Activated CD4-positive, alpha-beta T cell treated with anti-CD3 and anti-CD28 coated beads, Interleukin-2, amount 50 U/mL, for 16 hours (primary cell): ENCODE data around the gene ITGA5.

ENCODE experiments used
- DNase-seq: peaks from one replicate; pipeline ENCODE4 v3.0.0-alpha.2; 2020

ITGA5 gene

DNA sequence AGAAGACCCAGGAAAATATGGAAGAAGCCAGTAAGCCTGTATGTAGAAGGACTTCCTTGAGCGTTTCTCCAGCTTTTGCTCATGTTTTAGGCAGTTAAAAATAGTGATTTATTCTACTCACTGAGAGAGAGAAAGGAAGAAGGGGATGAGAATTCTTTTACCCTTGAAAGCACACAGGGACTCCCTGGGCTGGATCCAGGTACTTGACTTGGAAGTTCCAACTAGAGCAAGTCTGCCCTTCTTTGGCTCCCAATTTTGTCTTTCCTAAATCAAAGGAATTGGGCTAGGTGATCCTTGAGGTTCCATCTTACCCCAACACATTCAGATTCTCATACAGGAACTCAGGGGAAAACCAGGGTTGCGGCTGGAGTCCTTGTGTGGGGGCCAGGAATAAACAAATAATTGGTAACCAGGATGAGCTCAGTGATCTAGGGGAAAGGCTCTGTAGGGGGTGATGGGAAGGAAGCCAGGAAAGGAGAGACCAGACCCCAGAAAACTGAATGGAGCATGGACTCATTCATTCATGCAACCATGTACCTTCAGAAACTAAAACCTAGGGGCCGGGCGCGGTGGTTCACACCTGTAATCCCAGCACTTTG lies 11.5 kb upstream of the ITGA5 start:
- DNase-seq: no peak

DNA sequence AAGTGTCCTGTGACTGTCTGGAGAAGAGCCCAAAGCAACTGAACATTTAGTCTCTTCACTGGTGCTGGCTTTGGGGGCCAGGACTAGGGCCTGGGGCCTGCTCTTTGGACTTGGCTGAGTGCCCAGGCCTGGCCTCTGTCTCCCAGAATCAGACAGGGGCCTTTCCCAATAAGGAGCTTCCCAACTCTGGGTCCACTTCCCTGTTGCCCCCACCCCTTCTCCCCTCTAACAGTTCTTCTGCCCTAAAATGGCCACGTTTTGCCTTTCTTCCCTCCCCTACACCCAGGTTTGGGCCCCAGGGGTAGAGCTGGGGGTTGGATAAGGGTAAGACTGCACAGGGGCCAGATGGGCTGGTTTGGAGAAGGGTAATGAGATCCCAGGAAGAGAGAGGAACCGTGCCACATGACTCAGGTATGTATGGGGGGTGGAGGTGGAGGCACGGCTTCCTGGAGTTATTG lies 10.0 kb upstream of the ITGA5 start:
- no peak for DNase-seq

DNA sequence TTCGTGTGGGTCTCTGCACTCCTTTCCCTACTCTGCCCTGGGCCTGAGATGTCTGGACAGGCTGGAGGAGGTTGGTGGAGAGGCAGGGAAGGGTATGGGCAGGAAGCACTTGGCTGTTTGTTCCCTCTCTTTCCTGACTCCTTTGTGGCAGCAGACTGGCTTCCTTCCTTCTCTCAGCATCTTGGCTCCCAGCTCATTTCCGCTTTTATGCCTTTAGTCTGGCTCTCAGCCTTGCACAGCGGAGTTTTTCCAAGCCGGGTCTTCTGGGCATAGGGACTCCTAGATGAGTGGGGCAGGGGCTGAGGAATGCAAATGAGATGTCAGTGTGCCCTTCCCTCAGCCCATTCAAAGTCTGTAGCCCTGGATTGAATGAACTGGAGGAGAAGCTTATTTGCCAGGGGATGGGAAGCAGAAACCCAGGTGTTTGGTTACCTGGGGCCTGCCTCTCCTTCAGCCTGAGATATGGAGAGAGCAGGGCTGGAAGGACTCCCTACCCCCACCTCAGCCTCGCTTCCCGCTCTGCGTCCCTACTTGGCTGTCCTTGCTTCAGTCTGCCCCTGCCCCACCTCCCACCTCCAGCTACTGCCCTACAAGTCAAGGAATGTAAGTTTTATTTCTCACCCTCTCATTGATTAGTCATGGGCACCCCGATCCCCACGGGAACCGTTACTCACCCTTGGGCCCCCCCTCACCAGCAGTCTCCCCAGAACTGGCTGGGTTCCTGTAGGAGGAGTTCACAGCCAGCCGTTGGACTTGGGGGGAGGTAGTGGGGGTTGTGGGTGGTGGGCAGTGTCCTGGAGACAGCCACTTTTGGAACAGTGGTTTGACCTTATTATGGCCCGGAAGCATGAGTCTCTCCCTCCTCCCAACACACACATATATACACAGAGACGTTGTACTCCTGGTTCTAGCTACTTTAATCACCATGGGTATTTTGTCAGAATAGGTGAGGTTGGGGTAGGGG lies 9.3 kb upstream of the ITGA5 start:
- no peak for DNase-seq

DNA sequence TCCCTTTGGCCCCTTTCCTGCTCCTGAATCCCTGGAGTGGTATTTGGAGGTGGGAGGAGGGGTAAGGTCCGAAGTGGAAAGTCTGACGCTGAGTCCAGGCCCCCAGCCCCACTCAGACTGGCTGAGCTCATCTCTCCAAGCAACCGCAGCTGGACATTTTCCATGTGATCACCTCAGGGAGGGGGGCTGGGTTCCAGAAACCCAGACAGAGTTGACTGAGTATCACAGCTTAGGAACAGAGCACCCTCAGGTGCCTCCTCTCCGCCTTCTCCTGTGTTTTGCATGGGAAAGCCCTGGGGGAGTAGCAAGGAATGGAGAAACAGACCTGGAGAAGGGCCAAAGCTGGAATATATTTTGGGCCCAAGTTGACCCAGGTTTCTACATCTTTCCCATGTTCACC lies 8.0 kb upstream of the ITGA5 start:
- no peak for DNase-seq

- no peak for DNase-seq
Measured at GRCh38 chr12:54426690-54427089, 7.6 kb upstream of the ITGA5 start.

GRCh38 chr12:54425702-54426101 lies 6.6 kb upstream of the ITGA5 start:
- no peak for DNase-seq

DNA sequence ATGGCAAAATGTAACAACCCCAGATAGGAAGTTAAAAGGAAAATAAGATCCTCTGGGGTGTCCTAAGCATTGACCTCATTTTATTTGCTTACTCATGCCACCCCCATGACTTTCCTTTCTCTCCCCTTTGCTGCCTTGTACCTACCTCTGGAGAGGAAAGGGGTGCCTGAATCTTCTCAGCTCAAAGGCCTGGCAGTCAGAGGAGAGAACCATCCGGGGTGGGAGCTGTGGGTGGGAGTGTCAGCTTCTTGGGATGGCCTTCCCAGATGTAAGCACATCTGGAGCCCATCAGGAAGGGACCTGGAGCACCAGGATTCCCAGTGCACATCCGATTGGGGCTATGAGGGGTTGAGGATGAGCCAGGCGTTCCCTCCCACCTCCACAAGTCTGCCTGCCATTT lies 5.2 kb upstream of the ITGA5 start:
- no peak for DNase-seq

DNA sequence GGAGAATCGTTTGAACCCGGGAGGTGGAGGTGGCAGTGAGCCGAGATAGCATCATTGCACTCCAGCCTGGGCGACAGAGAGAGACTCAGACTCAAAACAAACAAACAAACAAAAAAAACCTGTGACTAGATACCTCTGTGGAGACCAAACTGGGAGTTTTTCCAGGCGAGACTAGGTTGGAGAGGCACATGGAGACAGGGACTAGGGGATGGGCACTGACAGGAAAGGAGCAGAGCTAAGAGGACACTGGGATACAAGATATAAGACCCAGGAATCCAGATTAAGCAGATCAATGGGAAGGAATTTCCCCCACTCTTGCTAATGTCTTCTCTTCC lies 4.7 kb upstream of the ITGA5 start:
- DNase-seq: no peak

DNA sequence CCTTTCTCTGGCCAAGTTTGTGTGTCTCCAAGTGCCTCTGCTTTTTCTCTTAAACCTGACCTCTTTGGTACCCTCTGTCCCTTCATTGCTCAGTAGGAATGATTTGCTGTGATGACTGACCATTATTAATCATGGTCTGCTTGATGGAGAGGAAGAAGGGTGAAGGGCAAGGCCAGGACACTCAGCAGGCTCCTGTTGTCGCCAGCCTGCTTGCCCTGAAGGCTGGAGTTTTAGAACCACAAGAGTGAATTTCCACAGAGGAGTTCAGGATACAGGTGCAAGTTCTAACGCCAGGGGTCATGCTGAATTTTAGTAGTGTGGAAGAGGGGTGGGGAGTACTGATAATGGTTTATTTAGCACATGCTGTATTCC lies 2.8 kb upstream of the ITGA5 start:
- no peak for DNase-seq

- DNase-seq: no peak
Measured at GRCh38 chr12:54421175-54421878, 2.3 kb upstream of the ITGA5 start.

GRCh38 chr12:54420766-54421144 lies 1.7 kb upstream of the ITGA5 start:
- DNase-seq: no peak

DNA sequence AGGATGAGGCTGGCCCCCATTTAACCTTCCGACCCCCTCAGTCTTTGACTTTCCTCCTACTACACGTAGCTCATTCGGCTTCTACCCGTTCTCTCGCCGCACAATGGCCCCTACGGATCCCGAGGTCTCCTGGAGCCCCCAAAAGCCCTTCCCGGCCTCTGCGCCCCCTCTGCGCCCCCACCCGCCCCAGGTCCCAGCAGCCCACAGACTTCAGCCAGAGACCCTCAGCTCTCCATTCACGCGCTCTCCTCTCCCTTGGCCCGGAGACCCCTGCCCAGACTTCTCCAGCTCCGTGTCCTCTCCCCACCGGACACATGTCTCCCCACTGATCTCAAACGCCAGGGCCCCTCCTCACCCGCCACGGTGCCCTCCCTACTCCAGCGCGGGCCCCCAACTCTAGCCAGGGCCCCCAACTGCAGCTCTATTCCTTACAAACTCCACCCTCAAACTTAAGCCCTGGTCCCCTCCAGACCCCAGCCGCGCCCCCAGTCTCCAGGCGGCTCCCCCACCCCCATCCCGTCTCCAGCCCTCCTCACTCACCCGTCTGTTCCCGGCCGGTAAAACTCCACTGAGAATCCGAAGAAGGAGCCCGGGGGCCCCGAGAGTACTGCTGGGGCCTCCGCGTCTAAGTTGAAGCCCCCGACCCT lies 502 bp downstream of the ITGA5 start:
- no peak for DNase-seq

DNA sequence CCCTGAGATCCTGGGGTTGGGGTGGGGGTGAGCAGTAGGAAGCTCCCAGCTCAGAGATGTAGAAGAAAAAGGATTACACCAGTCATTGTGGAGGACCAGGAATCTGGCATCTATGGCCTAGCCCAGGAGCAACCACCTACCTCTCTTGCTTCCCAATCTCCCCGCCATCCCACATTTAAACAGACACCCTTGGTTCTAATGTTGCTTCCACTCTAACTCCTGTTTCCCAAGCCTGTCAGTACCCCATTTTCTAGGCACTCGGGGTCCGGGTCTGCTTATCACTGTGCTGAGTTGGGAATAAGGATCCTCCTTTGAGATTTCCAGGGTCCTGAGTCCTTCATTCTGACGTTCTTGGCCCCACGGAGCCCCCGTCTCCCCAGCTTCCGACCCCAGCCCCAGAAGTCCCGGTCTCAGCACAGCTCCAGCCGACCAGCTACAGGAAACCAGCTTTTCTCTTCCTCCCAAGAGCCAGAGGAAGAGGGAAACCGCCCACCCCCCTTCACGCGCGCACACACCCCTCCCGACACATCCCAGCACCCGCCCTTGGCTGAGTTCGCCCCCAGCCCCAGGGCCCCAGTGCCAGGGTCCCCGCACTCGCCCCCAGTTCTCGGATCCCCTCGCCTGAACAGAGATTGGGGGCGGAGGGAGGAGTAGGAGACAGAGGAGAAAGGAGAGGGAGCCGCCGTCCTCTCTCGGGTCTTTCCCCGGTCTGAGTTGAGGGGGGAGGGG lies 1.2 kb downstream of the ITGA5 start:
- no peak for DNase-seq

GRCh38 chr12:54416687-54417603 lies 2.1 kb downstream of the ITGA5 start:
- no peak for DNase-seq

- no peak for DNase-seq
Measured at GRCh38 chr12:54415221-54415929, 3.7 kb downstream of the ITGA5 start.

- DNase-seq: peak; percentile 80
Measured at GRCh38 chr12:54413284-54414190, 5.5 kb downstream of the ITGA5 start.

DNA sequence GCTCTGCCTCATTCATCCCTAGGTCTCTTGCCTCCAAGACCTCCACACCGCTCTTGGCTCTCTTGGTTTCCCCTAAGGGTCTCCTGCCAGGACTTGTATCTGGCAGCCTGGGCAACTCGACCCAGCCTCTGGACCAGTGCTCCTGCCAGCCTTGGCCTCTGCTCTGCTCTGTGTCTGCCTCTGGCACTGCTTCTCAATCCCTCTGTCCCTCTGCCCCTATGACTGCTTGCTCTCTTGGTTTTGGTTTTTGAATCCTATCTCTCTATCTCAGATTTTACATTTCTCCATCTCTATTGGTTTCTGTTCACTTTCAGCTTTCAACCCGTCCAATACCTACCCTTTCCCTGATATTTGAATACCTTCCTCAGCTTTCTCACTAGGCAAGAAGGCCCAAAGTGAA lies 6.3 kb downstream of the ITGA5 start:
- DNase-seq: no peak

DNA sequence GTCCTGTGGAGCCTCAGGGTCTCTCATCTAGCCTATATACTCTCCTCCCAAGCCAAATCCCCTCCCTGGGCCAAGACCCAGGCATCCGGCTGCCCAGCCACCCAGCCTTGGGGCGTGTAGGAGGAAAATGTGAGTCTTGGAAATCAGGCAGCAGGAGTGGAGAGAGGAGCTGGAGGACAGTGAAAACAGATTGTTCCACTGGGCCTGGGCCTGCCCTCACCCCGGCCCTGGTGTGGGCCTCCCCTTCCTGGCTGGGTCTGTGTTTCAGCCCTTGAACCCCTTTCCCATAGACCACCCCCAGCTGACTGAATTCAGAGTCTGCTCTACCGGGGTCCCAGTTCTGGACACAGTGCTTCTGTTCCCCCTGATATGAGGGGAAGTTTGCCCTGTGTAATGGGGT lies 6.7 kb downstream of the ITGA5 start:
- DNase-seq: no peak

- DNase-seq: peak; percentile 62
Measured at GRCh38 chr12:54411391-54412241, 7.5 kb downstream of the ITGA5 start.
